KMS-11 (cell line): ENCODE measurements around the gene REXO1.

Experiments used
- H2AFZ ChIP-seq: fragments of 200-600 bp; sonication (generic); 2 replicates; pipeline ENCODE4 v1.6.1; 2016; ENCODE audit warnings: antibody characterized with exemption, mixed run types, low read depth
- H3K27ac ChIP-seq: fragments of 200-600 bp; sonication (generic); 2 replicates; pipeline ENCODE4 v1.6.1; 2016; ENCODE audit warnings: mild to moderate bottlenecking, mixed run types
- H3K27me3 ChIP-seq: fragments of 200-600 bp; sonication (generic); 2 replicates; pipeline ENCODE4 v1.6.1; 2017; ENCODE audit warnings: mild to moderate bottlenecking, low read depth, mixed run types, moderate library complexity; ENCODE audit not compliant: insufficient read depth
- H3K36me3 ChIP-seq: fragments of 200-600 bp; sonication (generic); 2 replicates; pipeline ENCODE4 v1.6.1; 2017; ENCODE audit warnings: mild to moderate bottlenecking, mixed run types; ENCODE audit not compliant: insufficient read depth
- H3K4me1 ChIP-seq: fragments of 200-600 bp; sonication (generic); 2 replicates; pipeline ENCODE4 v1.6.1; 2016; ENCODE audit warnings: mild to moderate bottlenecking, low read depth, mixed run types; ENCODE audit not compliant: poor library complexity, severe bottlenecking
- H3K4me2 ChIP-seq: fragments of 200-600 bp; sonication (generic); 2 replicates; pipeline ENCODE4 v1.7.0; 2016; ENCODE audit warnings: mild to moderate bottlenecking, mixed run types
- H3K4me3 ChIP-seq: fragments of 200-600 bp; sonication (generic); IDR thresholded peaks from 2 replicates; pipeline ENCODE4 v1.6.1; 2017; ENCODE audit warnings: low read depth, low read length, mixed read lengths; ENCODE audit not compliant: insufficient read depth
- H3K79me2 ChIP-seq: fragments of 200-600 bp; sonication (generic); 2 replicates; pipeline ENCODE4 v1.6.1; 2016; ENCODE audit warnings: low read depth, mixed run types; ENCODE audit not compliant: insufficient read depth
- H3K9ac ChIP-seq: fragments of 200-600 bp; sonication (generic); 2 replicates; pipeline ENCODE4 v1.6.1; 2016; ENCODE audit warnings: mild to moderate bottlenecking, mixed run types
- H4K20me1 ChIP-seq: fragments of 200-600 bp; sonication (generic); 2 replicates; pipeline ENCODE4 v1.6.1; 2016; ENCODE audit warnings: mild to moderate bottlenecking, mixed run types; ENCODE audit not compliant: insufficient read depth
- TF ChIP-seq, protein P1 (sequence below): fragments of 200-600 bp; sonication (generic); conservative IDR thresholded peaks from 2 replicates; pipeline ENCODE4 v1.6.1; 2017; ENCODE audit warnings: low read depth, mild to moderate bottlenecking, antibody characterized with exemption, low read length, moderate library complexity, mixed read lengths

Gene REXO1

GRCh38 chr19:1845125-1845515 lies 3.2 kb downstream of the REXO1 start:
- Histone ChIP-seq H3K9ac (no peak overlapping the region), H3K79me2 (peaks cover 71% of the 10 kb centered on the region), H4K20me1 (0 out of 2 replicates have a peak, but pooled peaks cover 5% of the 10 kb centered on the region), H3K4me2 (no peak overlapping the region), H3K27me3 (no peaks in the 10 kb centered on the region), H3K27ac (no peak overlapping the region), H2AFZ (no peak overlapping the region), H3K4me1 (peaks cover 18% of the 10 kb centered on the region), H3K36me3 (no peaks in the 10 kb centered on the region), H3K4me3 (no peak overlapping the region)
- TF ChIP-seq, protein P1, sequence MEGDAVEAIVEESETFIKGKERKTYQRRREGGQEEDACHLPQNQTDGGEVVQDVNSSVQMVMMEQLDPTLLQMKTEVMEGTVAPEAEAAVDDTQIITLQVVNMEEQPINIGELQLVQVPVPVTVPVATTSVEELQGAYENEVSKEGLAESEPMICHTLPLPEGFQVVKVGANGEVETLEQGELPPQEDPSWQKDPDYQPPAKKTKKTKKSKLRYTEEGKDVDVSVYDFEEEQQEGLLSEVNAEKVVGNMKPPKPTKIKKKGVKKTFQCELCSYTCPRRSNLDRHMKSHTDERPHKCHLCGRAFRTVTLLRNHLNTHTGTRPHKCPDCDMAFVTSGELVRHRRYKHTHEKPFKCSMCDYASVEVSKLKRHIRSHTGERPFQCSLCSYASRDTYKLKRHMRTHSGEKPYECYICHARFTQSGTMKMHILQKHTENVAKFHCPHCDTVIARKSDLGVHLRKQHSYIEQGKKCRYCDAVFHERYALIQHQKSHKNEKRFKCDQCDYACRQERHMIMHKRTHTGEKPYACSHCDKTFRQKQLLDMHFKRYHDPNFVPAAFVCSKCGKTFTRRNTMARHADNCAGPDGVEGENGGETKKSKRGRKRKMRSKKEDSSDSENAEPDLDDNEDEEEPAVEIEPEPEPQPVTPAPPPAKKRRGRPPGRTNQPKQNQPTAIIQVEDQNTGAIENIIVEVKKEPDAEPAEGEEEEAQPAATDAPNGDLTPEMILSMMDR = no peak

- H4K20me1 ChIP-seq = peaks cover 9% of the 10 kb centered on the region; the same call in 1 of the 2 replicates
- H3K4me1 ChIP-seq = peaks cover 18% of the 10 kb centered on the region
Observed at GRCh38 chr19:1844513-1845124, 3.7 kb downstream of the REXO1 start.

GRCh38 chr19:1843646-1844394 lies 4.5 kb downstream of the REXO1 start:
- Histone ChIP-seq H3K4me3 (no peak overlapping the region), H3K9ac (no peak overlapping the region), H3K27ac (no peak overlapping the region), H3K4me2 (no peak overlapping the region), H2AFZ (no peak overlapping the region), H3K27me3 (no peaks in the 10 kb centered on the region), H4K20me1 (peaks cover 5% of the 10 kb centered on the region; the same call in 1 of the 2 replicates), H3K4me1 (peaks cover 15% of the 10 kb centered on the region), H3K79me2 (peaks cover 80% of the 10 kb centered on the region), H3K36me3 (no peaks in the 10 kb centered on the region)
- TF ChIP-seq, protein P1 = no peak

More at GRCh38 chr19:1844513-1845124, 3.7 kb downstream of the REXO1 start:
- TF ChIP-seq, protein P1 = no peak
- Histone ChIP-seq H3K36me3 (no peaks in the 10 kb centered on the region), H2AFZ (no peak overlapping the region), H3K4me2 (no peak overlapping the region), H3K4me3 (no peak overlapping the region), H3K27ac (no peak overlapping the region), H3K27me3 (no peaks in the 10 kb centered on the region), H3K9ac (no peak overlapping the region), H3K79me2 (peaks cover 74% of the 10 kb centered on the region)

- no peak overlapping the region for H3K27ac ChIP-seq
- TF ChIP-seq, protein P1 = no peak
- H3K36me3 ChIP-seq = no peaks in the 10 kb centered on the region
- H3K9ac ChIP-seq = no peak overlapping the region
- no peak overlapping the region for H3K4me2 ChIP-seq
- peaks cover 87% of the 10 kb centered on the region for H3K79me2 ChIP-seq
- no peak overlapping the region for H2AFZ ChIP-seq
- H4K20me1 ChIP-seq = peaks cover 4% of the 10 kb centered on the region; the same call in 1 of the 2 replicates
- peaks cover 13% of the 10 kb centered on the region for H3K4me1 ChIP-seq
- H3K27me3 ChIP-seq = no peaks in the 10 kb centered on the region
- H3K4me3 ChIP-seq = no peak overlapping the region
Observed at GRCh38 chr19:1843116-1843515, 5.2 kb downstream of the REXO1 start.
